MG63 (cell line): ENCODE measurements around the gene EVA1C. TPM values are rescaled to one million over a fixed set of nuclear protein-coding genes. Genes with fewer than 3 reads are reported as not detected.
"Not testable (repeated sequence)": the region's sequence is repeated elsewhere in the genome, so short reads cannot be mapped to it uniquely, and the experiment has no call there.

Experiments used
- DNase-seq: peaks from one replicate; pipeline ENCODE4 v3.0.0-alpha.2; 2020
- H3K27me3 ChIP-seq: fragments of 250-450 bp; sonication (Bioruptor Pico); 2 replicates; pipeline ENCODE4 v1.5.1; 2020; ENCODE audit warnings: mild to moderate bottlenecking, moderate library complexity
- H3K36me3 ChIP-seq: fragments of 250-450 bp; sonication (Bioruptor Pico); 2 replicates; pipeline ENCODE4 v1.5.1; 2020; ENCODE audit warnings: mild to moderate bottlenecking, moderate library complexity
- H3K4me3 ChIP-seq: fragments of 250-450 bp; sonication (Bioruptor Pico); 2 replicates; pipeline ENCODE4 v1.5.1; 2020; ENCODE audit warnings: mild to moderate bottlenecking, moderate library complexity
- H3K9me3 ChIP-seq: fragments of 250-450 bp; sonication (Bioruptor Pico); 2 replicates; pipeline ENCODE4 v1.5.1; 2020; ENCODE audit warnings: mild to moderate bottlenecking, moderate library complexity
- total RNA-seq: library from RNA; depleted of rRNA; stranded (reverse); fragments of >200 nt; shearing (Covaris generic); gene quantifications from 2 replicates; pipeline ENCODE4 v1.2.3, GENCODE V29; 2014; ENCODE audit warnings: low replicate concordance

Gene EVA1C
- total RNA-seq, 1 experiment from 2014 or later: not detected

DNA sequence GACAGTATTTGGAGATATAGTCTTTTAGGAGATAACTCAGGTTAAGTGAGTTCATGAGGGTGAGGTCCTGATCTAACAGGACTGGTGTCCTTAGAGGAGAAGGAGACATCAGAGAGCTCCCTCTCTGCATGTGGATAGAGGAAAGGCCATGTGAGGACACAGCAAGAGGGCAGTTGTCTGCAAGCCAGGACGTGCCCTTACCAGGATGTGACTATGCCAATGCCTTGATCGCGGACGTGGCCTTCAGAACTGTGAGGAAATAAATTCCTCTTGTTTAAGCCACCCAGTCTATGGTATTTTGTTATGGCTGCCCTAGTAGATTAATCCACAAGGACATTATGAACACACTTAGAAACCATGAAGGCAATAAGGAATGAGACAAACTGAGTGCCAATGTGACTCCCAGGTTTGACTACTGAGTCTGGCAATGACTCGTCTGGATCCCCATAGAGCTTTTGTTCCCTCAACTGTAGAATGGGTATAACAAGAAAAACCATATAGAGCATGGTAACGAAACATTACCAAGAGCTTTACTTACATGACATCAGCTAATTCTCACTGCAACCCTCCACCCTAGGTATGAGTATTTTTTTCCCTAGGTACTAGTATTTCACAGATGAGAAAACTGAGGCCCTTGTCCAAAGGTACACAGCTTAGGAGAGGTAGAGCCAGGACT lies 26.2 kb upstream of the EVA1C start:
- Histone ChIP-seq H3K36me3 (peaks cover 62% of the 10 kb centered on the region), H3K4me3 (no peak overlapping the region), H3K27me3 (no peaks in the 10 kb centered on the region), H3K9me3 (no peaks in the 10 kb centered on the region)
- DNase-seq: peak; percentile 27

DNA sequence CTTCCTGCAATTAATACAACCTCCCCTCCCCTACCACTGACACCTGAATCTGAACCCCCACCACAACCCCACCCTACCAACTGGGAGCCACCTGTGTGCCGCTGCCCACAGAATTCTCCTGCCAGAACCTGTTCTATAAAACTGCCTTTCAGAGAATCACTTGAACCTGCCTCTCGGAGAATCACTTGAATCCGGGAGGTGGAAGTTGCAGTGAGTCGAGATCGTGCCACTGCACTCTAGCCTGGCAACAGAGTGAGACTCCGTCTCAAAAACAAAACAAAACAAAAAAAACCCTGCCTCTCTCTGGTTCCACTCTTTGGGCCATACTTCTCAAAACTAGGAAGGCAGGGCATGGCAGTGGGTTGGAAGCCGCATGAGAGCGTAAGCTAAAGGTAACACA lies 25.4 kb upstream of the EVA1C start:
- H3K27me3 ChIP-seq: no peaks in the 10 kb centered on the region
- DNase-seq: no peak
- H3K36me3 ChIP-seq: peaks cover 56% of the 10 kb centered on the region
- no peaks in the 10 kb centered on the region for H3K9me3 ChIP-seq
- H3K4me3 ChIP-seq: no peak overlapping the region

DNA sequence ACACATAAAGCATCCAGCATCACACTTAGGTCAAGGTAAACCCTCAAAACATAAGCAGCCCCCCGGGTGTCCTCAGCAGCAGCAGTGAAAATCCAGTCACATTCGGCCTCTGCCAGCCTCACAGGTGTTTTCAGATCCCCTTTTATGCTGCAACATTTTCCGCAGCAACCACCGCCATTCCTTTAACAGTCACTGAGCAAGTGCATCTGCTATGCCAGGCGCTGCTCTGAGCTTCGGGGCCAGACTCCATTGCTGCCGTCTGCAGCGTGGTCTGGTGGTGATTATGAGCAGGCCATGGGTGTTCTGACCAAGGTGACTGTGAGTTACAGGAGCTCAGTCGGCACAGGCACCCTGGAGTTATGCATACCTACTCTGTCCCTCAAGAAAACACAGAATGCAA lies 24.2 kb upstream of the EVA1C start:
- DNase-seq: no peak
- H3K4me3 ChIP-seq: no peak overlapping the region
- no peaks in the 10 kb centered on the region for H3K27me3 ChIP-seq
- peaks cover 45% of the 10 kb centered on the region for H3K36me3 ChIP-seq
- H3K9me3 ChIP-seq: no peaks in the 10 kb centered on the region

DNA sequence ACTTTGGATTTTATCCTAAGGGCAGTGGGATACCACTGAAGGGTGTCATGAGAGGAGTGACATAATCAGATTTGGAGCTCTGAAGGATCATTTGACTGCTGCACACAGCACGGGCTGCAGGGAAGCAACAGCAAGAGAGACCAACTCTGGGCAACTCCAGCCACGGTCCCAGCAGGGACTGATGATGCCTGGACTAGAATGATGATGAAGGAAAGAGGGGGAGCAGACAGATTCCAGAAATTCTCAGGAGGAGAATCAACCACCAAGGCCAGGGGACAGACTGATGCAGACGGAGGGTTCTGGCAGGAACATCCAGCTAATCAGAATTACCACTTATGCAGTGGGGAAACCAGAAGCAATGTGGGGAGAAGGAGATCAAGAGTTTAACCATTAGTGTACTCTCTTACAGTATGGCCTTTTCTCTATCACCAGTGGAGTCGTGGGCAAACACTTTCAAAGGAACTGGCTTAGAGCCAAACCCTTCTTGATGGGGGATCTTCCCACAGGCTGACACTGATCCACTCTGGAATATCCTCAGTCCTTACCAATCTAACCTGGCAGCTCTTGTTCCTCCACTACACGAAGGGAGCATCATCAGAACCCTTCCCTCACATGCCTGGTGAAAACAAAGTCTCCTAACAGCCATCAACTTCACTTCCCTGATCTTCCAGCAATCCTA lies 23.0 kb upstream of the EVA1C start:
- Histone ChIP-seq H3K36me3 (peaks cover 35% of the 10 kb centered on the region), H3K4me3 (no peak overlapping the region), H3K9me3 (no peaks in the 10 kb centered on the region), H3K27me3 (no peaks in the 10 kb centered on the region)
- DNase-seq: no peak

DNA sequence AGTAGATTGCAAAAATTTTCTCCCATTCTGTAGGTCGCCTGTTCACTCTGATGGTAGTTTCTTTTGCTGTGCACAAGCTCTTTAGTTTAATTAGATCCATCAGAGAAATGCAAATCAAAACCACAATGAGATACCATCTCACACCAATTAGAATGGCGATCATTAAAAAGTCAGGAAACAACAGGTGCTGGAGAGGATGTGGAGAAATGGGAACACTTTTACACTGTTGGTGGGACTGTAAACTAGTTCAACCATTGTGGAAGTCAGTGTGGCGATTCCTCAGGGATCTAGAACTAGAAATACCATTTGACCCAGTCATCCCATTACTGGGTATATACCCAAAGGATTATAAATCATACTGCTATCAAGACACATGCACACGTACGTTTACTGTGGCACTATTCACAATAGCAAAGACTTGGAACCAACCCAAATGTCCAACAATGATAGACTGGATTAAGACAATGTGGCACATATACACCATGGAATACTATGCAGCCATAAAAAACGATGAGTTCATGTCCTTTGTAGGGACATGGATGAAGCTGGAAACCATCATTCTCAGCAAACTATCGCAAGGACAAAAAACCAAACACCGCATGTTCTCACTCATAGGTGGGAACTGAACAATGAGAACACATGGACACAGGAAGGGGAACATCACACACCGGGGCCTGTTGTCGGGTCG lies 21.8 kb upstream of the EVA1C start:
- H3K9me3 ChIP-seq, H3K27me3 ChIP-seq, DNase-seq, H3K4me3 ChIP-seq: not testable (repeated sequence)
- peaks cover 27% of the 10 kb centered on the region for H3K36me3 ChIP-seq

DNA sequence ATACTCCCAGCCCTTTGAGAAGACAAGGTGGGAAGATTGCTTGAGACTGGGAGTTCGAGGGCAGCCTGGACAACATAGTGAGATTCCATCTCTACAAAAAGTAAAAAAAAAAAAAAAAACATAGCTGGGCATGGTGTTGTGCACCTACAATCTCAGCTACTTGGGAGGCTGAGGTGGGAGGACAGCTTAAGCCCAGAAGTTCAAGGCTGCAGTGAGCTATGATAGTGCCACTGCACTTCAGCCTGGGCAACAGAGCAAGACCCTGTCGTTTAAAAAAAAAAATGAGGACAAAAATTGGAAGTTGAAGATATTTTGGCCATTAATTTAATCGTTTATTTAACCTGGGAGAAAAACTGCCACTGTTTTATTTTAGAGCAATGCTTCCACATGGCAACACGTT lies 20.8 kb upstream of the EVA1C start:
- peak overlapping the region; percentile 95 for H3K4me3 ChIP-seq
- peaks cover 27% of the 10 kb centered on the region for H3K36me3 ChIP-seq
- no peak for DNase-seq
- H3K9me3 ChIP-seq: no peaks in the 10 kb centered on the region
- no peaks in the 10 kb centered on the region for H3K27me3 ChIP-seq

DNA sequence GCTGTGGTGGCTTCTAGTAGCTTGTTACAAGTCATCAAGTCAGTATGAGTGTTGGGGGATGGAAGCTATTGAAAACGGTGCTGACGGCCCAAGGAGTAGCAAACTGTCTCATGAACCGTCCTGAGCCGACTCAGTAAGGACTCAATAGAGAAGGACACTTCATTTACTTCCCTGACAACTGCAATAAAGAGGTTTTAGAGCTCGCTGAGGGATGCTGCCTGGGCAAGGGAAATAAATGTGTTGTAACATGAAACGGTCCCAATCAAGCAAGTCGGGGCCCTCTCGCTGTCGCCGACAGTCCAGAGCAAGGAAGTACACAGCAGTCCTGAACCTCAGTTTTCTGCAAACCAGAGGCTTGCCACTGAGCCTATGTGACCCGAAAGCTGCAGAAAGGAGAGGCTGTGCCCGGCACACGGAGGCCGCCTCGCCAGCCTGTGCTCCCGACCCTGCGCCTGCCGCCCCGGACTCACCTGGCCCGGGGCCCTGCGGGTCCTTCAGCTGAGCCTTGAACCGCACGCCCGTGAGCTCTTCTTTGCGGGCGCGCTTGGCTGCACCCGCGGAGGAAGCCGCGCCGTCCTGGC lies 20.1 kb upstream of the EVA1C start:
- Histone ChIP-seq H3K9me3 (no peaks in the 10 kb centered on the region), H3K4me3 (peak overlapping the region; percentile 95), H3K36me3 (peaks cover 27% of the 10 kb centered on the region), H3K27me3 (no peaks in the 10 kb centered on the region)
- DNase-seq: no peak

DNA sequence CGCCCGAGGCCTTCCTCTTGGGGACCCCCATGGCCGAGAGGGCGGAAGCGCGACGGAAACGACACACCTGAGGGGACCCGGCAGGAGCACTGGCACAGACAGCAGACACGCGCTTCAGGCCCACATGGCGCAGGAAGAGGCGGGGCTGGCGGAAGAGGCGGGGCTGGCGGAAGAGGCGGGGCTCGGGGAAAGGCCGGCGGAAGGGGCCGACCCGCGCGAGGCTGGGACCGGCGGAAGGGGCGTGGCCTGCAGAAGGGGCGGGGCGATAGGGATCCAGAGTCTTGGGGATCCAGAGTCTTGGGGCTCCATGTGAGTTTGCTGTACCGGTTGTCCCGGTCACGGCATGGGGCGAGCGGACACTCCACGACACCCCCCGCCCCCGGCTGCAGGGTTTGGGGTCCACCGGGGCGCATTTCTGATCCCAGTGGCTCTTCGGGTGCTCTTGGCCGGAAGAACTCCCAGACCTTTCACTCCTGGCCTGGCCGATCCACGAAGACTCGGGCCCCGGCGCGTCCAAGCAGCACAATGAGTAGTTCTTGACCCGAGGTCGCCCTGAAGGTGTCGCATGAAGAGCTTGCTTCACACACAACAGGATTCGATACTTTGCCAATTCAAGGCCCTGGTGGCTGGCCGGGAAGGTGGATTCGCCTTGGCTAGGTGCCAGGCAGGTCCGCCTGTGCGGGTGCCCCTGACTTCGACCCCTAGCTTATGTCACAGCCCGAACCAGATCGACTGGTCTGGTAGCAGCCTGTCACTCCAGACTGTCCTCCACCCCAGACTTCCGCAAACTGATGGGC lies 19.4 kb upstream of the EVA1C start, which contains the start of gene URB1:
TSS of gene URB1 (minus strand) at position 133 of the 797 bp plus-strand sequence. CDS start at position 31, 102 bp downstream.
- H3K4me3 ChIP-seq: peak within 1 kb of the TSS; percentile 95
- DNase-seq: peak; percentile 85

DNA sequence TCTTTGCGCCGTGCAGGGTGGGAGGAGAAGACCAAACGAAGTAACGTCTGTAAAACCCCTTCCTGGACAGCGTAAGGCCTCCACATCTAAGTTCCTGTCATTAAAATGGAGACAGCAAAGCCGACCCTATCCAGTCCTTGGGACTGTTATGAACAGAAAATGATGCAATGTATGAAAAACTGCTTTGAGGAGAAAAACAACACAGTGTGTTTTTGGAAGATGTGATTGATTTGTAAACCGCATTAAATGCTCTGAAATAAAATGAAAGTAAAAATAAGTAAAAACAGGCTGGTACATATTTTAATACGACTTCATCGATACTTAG lies 18.9 kb upstream of the EVA1C start:
- peak overlapping the region; percentile 95 for H3K4me3 ChIP-seq
- no peak for DNase-seq

More for the DNA sequence above, 19.4 kb upstream of the EVA1C start, which contains the start of gene URB1:
- H3K9me3 ChIP-seq: no peaks in the 10 kb centered on the region
- H3K27me3 ChIP-seq: no peaks in the 10 kb centered on the region
- peaks cover 23% of the 10 kb centered on the region for H3K36me3 ChIP-seq

DNA sequence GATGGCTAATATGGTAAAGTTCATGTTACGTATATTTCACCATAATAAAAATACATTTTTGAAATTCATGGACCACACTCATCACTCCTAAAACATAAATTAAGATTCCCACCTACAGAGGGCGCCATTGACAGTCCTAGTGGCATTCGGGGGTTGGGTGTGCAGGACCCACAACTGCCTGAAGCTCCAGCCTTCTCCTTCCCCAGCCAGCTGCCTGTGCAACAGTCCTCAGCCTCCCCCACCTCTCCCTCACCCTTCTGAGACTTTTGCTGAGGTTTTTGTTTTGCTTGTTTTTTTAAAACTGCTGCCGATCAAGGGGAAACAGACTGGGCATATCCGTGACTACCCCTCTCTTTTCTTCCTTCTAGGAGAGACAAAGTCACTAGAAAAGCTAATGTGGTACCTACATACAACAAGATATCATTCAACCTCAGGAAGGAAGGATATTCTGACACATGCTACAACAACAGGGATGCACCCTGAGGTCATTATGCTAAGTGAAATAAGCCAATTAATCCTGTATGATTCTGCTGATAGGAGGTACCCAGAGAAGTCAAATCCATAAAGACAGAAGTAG lies 9.2 kb upstream of the EVA1C start:
- Histone ChIP-seq H3K36me3 (no peaks in the 10 kb centered on the region), H3K4me3 (no peak overlapping the region), H3K27me3 (peaks cover 4% of the 10 kb centered on the region), H3K9me3 (no peaks in the 10 kb centered on the region)
- DNase-seq: peak; percentile 27

More for the DNA sequence above, 18.9 kb upstream of the EVA1C start:
- Histone ChIP-seq H3K36me3 (peaks cover 22% of the 10 kb centered on the region), H3K27me3 (no peaks in the 10 kb centered on the region), H3K9me3 (no peaks in the 10 kb centered on the region)

DNA sequence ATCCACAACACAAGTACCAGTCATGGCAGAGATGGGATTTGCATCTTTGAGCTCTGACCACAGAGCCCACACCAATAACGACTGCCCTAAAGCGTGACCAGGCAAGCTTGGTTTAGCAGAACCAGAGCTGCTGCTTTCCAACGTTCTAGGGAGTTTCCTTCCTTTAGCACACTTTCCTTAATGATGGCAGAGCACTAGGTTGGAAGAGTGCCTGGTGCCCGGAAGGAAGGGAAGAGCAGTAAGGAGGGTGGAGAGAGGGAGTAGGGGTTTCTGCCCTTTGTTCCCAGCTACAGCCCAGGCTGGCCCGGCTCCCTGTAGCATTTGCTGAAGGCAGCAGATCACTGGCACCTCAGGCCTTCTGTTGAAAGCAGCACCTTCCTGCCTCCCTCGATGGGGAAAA lies 6.1 kb upstream of the EVA1C start:
- H3K27me3 ChIP-seq: no peaks in the 10 kb centered on the region
- DNase-seq: no peak
- H3K36me3 ChIP-seq: no peaks in the 10 kb centered on the region

DNA sequence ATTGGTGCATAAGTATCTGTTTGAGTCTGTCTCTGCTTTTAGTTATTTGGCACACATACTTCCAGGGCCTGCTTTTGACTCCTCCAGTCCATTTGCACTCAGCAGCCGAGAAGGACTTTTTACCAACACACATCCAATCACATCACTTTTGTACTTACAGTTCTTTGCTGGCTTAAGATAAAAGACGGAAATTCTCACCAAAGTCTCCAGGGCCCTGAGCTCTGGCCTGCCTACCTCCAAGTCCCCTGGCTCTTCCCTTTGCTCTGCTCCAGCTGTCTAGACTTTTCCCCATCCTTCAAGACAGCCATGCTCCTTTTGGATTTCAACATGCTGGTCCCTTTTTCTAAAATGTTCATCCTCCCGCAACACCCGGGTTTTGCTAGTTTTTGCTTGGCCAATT lies 2.2 kb upstream of the EVA1C start:
- no peak for DNase-seq
- Histone ChIP-seq H3K27me3 (no peaks in the 10 kb centered on the region), H3K4me3 (no peak overlapping the region), H3K36me3 (no peaks in the 10 kb centered on the region), H3K9me3 (no peaks in the 10 kb centered on the region)

More for the DNA sequence above, 6.1 kb upstream of the EVA1C start:
- H3K4me3 ChIP-seq: no peak overlapping the region
- H3K9me3 ChIP-seq: no peaks in the 10 kb centered on the region

DNA sequence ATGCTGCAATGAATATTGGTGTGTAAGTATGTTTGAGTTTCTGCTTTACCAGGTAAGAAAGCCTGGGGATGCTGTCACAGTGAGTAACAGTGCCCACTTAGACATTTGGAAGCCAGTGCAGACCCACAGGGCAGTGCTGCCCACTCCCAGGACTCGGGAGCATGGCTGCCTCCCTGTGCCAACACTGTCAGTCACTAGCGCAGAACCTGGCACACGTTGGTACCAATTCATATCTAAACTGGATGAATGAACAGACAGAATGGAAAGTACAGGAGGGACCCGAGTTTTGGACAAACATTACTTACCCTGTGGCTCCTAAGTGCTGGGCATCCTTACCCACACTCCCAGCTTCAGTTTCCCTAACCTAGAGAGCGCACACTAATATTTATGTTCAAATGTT lies 1.6 kb upstream of the EVA1C start:
- DNase-seq: no peak
- no peak overlapping the region for H3K4me3 ChIP-seq
- H3K36me3 ChIP-seq: no peaks in the 10 kb centered on the region
- no peaks in the 10 kb centered on the region for H3K27me3 ChIP-seq
- no peaks in the 10 kb centered on the region for H3K9me3 ChIP-seq

DNA sequence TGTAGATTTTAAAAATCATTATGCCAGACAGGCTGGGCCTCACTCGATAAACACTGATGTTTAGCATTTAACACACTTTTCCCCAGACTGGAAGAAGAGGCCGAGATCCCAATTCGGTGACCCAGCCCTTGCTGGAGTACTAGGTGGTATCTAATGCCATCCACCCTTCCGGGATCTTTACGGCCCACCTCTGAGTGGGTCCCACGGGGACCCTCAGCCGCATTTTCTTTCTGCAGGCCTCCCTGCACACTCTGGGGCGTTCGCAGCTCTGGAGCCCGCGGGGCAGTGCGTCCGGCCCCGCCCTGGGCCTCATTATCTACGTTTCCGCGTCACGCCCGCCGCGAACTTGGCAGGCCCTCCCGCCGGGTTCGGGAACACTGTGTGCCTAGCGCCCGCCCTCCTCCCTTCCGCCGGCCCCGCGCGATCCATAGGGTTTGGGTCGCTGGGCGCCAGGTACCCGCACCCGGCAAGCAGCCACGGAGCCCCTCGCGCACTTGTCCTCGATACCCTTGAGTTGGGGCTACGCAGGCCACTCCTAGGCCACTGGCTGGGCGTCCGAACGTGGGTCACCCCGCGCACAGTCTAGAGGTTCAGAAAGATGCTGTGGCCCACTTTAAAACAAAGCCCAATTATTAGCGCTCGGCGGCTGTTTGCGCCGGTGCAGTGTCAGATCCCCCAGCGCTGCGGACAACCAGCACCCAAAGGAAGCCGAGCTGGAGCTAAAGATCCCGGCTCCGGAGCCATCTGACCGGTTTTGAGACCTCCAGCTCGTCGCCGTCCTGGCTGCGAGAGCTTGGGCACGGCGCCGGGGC lies 950 bp upstream of the EVA1C start:
- no peaks in the 10 kb centered on the region for H3K9me3 ChIP-seq
- no peaks in the 10 kb centered on the region for H3K36me3 ChIP-seq
- DNase-seq: peak; percentile 67
- no peaks in the 10 kb centered on the region for H3K27me3 ChIP-seq
- H3K4me3 ChIP-seq: peak overlapping the region; percentile 53

DNA sequence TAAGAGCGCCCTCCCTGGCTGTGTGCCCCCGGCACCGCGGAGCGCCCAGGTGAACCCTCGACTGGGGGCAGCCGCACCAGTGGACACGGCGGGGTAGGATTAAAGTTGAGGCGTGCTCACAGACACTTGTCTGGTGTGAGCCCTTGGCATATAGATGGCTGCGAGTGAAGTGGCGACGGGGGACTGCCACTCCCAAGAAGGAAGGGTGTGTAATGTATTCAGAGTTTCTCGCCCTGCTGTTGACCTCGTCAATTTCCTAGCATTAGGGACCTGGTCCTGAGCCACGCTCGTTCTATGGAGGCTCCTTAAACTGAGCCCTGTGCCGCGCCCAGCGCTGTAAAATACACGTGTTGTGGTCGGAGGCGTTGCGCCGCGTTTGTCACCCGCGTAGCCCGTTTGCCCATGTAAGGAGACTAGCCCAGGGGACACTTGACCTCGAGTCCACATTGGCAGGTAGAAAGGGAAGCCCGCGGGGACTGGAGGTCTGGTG lies 554 bp downstream of the EVA1C start:
- Histone ChIP-seq H3K4me3 (no peak overlapping the region), H3K27me3 (no peaks in the 10 kb centered on the region), H3K9me3 (no peaks in the 10 kb centered on the region), H3K36me3 (no peaks in the 10 kb centered on the region)
- no peak for DNase-seq
